ENCODE measurements around the gene USP13.

DNA sequence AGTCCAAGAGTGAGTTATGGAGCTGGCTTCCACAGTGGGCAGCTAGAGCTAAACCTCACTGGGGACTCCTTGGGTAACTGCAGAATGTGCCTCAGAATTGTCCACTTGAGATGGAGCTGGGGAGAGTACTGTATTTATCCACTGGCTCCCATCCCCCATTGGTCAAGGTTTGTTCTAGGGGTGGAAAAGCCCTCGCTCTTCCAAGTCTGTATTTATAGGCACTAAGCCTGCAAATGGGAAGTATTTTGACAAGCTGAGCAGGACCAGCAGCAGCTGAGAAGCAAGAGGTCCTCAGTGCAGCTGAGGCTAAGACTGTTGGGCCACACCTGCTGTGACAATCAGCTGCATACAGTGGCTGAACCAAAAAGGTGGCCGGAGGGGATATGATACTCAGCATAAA lies 5.8 kb downstream of the USP13 start:
- TF ChIP-seq, protein P1, sequence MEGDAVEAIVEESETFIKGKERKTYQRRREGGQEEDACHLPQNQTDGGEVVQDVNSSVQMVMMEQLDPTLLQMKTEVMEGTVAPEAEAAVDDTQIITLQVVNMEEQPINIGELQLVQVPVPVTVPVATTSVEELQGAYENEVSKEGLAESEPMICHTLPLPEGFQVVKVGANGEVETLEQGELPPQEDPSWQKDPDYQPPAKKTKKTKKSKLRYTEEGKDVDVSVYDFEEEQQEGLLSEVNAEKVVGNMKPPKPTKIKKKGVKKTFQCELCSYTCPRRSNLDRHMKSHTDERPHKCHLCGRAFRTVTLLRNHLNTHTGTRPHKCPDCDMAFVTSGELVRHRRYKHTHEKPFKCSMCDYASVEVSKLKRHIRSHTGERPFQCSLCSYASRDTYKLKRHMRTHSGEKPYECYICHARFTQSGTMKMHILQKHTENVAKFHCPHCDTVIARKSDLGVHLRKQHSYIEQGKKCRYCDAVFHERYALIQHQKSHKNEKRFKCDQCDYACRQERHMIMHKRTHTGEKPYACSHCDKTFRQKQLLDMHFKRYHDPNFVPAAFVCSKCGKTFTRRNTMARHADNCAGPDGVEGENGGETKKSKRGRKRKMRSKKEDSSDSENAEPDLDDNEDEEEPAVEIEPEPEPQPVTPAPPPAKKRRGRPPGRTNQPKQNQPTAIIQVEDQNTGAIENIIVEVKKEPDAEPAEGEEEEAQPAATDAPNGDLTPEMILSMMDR (IDR thresholded peaks at IDR 0.05; ENCODE audit: poor library complexity): no peak
- no peak for TF ChIP-seq EZH2 (IDR thresholded peaks at IDR 0.05; ENCODE audit: borderline replicate concordance)

All from hepatocyte (in vitro differentiated cells).